HG03135 (cell line): ENCODE measurements around the gene PARD3.

Experiments used
- ATAC-seq: cut with Tn5 transposase; IDR thresholded peaks from one replicate; pipeline ENCODE4 v1.9.1; 2021; ENCODE audit warnings: mild to moderate bottlenecking, moderate library complexity; ENCODE audit not compliant: unreplicated experiment

Gene PARD3

DNA sequence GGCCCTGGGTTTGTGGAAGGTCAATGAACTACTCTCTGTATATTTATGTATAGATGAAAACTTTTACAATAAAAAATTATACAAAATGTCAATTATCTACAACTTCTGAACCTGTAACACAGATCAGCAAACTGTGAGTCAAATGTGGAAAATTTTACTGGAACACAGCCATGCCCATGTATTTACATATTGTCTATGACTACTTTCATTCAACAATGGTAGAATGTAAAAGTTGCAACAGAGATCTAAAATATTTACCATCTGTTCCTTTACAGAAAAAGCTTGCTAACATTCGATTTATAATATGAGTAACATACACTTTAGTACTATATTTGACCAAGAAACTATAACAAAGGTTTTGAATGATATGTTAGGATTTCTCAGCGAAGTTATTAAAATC is 481.6 kb downstream of the PARD3 start:
- ATAC-seq = no peak

DNA sequence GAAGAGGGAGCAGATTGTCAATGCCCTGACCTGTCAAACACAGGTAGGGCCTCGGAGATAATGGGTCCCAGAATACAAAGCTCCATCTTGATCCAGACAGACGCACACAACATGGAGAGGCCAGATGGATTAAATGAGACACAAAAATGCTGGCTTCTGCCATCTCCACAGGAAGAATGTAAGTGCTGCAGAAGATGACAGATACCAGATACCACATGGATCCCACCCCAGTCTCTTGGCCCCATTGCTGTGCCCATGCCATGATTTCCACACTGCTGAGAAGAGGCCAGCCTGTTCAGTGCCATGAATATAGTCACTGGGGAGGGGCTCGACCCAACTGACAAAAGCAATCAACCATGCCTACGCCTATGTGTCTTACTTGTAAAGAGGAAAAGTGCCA is 487.9 kb downstream of the PARD3 start:
- ATAC-seq = no peak

DNA sequence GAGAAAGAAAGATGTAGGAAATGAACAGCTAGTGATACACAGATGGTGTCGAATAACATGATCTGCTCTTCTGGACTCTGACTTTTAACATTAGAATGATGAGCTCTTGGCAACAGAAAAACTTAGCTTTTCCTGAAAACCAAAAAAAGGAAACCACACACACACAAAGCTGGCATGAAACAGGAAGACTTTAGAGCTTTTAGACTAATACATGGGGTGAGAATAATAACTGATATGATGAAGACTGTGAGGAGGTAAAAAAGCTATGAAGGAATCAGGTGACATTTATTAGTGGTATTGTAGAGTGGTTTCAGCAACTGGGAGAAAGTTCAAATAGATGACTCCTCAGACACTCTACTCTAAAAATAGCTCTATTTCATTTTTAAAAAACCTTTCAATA is 491.9 kb downstream of the PARD3 start:
- no peak for ATAC-seq

DNA sequence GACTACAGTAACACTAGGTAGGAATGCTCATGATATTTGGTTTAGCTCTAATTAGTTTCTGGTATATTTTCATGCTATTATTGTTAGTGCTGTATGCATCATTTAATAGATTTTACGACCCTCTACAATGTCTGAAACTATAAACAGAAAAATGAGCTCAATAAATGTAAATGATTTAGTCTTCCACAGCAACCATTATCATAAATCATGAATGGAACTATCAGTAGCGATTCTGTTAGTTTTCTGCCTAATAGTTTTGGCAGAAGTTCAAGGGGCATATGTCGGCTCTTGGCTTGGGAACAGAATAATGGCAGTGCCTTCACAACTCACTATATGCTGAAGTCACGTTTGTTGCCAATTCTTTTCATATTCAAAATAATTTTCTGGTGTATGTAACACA is 494.8 kb downstream of the PARD3 start:
- no peak for ATAC-seq

DNA sequence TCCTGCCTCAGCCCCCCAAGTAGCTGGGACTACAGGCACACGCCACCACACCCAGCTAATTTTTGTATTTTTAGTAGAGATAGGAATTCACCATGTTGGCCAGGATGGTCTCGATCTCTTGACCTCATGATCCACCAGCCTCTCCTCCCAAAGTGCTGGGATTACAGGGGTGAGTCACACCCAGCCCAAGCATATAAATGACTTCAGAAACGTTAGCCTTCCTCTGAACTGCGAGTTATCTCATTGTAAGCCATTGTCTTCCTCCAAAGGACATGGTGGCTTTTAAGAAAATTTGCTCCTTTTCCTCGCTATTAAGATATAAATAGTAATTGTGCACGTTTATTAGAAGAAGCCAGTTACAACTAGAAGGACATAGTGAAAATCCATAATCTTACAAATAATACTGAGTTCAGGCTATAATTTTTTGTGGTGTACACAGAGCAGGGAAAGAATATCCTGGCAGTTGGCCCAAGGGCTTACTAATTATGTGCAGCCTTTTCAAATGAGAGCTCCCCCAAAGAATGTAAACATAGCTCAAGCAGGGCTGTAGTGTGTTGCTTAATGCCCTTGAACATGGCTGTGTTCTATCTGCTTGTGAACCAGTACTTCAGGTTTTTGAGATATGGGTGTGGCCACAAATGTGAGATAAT is 495.8 kb downstream of the PARD3 start:
- ATAC-seq = no peak

DNA sequence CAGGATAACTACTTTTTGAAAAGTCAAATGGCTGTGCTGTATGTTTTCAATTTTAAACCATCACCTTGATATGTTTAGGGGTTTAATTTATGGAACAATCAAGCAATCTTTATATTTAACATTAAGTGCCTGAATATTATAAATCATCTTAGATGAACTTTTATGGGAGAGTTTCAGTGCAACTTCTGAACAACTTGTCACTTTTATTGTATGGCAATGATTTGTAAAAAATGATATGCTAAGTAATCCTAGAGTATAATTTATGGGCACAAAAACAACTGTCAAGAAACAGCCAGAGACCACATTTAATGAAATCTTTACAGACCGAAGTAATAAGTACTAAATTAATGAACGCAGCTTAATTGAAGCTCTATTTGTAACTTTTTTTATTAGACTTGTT is 498.9 kb downstream of the PARD3 start:
- no peak for ATAC-seq

DNA sequence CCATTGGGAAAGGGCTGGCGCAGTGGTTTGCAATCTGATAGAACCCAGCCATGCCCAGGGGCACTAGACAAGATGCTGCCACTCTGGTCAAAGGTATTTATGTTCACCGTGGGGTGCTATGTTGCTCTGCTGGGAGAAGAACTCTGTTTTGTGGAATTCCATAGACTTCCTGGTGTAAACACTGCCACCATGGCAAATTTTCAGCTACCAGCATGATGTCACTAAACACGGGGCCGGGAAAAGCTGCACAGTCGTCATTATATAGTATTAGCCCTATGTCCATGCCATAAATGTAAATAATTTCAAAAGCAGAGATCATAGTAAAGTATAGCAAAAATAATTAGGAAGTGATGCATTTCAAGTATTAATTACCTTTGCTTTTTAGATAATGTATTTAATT is 500.6 kb downstream of the PARD3 start:
- no peak for ATAC-seq

DNA sequence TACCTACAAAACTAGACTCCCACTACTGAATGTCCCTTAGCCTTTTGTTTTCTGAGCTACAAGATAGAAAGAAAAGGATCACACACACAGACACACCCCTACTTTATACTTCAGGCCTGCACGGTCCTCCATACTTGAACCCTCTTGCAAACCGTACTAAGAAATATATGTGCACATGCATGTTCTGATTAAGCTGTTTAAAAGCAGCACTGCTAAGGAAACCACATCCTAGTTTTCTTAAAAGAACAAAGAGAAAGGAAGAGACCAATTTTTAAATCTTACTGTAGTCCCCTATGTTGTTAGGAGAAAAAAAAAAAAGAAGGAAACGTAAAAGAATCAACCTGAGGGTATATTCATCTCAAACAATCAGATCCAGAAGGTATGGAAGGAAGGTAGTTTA is 501.2 kb downstream of the PARD3 start:
- ATAC-seq = no peak

DNA sequence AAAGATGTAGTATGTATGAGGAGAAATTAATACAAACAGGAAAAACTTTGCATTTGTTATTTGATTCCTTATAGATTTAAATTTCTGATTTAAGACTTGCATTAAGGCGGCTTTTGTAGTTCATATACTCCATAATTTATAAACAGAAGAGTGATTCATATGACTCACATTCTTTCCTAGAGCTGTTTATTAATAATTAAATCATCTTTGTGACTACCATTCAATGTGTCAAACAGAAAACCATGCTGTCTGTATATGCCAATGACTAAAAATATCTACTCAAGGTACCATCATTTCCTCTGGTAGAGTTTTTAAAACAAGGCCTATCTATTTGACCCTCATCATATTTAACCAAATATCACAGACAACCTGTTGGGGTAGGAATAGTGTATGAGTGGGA is 501.7 kb downstream of the PARD3 start:
- no peak for ATAC-seq

DNA sequence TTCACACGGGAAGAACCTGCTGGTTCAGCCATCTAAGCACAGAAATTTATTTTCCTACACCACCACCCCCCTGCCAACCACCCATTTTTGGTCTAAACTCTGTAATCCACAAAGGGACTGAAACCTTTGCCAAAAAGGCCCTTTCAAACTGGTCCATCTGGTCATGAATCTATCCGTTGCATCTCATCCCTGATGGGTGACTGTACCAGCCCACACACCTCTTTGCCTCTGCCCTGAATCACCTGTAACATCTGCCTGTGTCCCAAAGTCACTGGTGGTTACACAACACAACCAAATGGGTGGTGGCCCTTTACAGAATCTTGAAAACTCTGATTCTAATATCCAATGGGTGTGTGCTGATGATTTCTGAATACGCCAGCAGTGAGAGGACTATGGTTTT is 503.4 kb downstream of the PARD3 start:
- no peak for ATAC-seq

DNA sequence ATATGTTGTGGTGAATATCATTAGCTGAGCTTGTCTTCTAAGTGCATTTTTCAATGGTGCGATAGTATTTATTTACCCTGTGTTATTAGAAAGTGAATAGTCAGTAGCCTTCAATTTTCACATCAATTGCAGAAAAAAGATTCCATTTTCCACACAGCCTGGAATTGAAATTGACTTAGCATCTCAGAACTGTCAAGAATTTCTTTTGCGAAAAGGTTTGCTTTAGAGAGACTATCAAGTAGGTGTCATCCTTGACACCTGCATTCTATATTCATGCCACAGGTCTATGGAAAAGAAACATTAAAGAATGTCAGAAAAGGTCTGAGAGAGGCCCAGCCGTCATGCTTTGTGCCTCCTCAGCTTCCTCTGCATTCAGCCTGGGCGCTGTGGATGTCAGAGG is 504.9 kb downstream of the PARD3 start:
- no peak for ATAC-seq

DNA sequence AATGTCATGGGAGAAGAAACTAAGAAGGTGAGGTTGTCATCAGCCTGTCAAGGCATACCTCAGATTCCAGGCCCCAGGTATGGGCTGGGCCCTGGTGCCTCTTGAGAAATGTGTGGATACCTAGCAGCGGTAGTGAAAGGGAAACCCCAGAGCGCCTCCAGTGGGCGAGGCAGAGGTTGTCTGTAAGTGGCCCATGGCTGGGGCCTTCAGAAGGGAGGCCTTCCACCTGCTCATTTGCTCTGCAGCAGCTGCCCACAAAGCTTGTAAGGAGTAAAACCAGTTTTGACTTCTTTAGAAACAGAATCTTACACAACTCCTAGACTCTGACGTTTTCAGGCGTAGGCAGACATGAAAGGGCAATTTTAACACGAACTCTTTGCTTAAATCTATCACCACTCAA is 509.9 kb downstream of the PARD3 start:
- ATAC-seq = peak; percentile 60

DNA sequence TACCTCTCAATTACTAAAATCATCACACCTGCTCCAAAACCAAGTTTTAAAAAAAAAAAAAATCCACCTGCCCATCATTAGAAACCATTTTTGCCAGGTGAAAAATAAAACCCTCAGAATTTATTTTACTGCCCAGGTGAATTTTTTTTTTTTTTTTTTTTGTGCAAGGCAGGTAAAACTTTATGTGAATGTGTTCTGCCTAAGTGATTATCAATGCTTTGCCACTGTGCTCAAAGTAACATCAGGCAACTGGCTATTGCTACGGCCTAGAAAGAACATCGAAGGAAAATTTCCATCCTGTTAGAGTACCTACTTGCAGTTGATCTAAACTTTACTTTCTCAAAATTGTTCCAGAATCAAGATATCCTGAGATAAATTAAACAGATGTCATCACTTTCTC is 512.1 kb downstream of the PARD3 start:
- no peak for ATAC-seq

DNA sequence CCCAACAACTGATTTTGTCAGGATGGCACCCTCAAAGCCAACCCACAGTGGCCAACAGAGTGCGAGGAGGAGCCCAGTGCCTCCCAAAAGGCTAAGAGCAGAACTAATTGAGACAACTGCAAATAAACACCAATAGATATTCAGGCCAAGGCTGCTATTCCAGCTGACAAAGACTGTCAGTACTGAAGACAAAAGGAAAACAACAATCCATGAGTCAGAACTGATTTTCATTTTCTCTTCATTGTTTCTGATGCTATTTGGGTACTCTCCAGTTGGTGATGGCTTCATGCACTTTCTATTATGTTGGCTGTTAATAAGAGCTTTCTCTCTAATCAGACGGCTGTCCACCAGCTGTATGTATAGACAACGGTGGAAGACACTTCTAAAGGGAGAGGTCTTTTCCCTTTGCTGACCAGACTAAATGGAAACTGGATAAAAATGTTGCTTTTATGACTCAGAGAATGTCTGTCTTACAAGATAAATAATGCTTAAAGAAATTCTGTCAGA is 515.9 kb downstream of the PARD3 start:
- no peak for ATAC-seq

DNA sequence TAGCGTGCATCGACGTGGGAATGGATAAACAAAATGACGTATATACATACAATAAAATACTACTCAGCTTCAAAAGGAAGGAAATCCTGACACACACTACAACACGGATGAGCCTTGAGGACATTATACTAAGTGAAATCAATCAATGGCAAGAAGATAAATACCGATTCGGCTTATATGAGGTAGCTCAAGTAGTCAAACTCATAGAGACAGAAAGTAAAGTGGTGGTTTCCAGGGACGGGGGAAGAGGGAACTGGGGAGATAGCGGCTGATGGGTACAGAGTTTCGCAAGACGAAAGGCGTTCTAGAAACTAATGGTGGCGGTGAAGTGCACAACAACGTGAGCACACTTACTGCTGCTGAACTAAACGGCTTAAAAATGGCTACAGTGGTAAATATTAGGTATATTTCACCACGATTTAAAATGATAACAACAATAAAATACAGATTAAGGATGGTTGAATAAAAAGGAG is 516.7 kb downstream of the PARD3 start:
- ATAC-seq = no peak

DNA sequence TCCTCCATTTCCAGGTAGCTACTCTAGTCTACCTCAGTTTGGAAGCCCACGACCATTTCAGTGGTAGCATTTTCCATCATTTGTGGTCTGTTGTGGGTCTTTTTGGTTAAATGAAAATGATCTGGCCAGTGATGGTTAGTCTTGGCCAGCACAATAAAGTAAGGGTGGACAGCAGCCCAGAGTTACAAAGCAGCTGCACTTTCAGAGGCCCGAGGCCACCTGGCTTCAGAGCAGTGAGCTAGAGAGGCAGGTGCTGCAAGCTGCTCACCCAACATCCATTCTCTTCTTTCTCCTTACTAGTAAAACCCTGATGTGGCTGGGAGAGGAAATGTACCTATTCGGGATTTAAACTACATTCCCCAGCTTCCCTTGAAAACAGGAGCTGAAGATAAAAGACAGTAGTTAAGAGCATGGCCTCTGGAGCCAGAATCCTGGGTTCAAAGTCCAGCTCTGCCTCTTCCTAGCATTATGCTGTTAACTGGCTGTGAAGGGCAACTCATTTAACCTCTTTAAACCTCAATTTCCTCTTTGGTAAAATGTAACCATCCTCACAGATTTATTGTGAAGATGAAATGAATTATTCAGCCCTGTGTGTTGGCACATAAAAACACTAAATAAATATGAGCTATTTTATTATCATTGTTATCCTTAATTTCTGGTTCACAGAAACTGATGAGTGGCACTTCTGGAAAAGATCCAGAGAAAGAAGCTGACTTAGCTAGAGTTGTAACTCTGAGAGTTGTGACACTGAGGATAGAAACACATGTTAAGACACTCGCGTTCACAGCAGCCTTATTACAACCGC is 517.4 kb downstream of the PARD3 start:
- no peak for ATAC-seq

DNA sequence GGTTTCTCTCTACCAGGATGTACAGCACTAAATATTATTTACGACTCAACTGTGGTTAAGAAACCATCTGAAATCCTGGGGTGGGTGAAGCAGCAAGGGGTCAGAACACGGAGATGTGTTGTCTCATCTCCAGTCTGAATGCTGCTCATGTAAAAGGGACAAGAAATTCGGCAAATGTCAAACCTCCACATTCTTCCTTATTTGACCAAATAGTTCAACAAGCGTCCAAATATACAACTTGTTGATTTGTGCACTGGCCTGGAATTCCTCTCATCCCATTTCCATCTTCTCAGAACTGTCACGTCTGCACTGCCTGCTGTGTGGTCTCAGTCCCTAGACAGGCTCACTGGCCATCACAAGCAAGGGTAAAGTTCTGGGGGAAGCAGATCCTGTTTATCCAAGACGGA is 520.0 kb downstream of the PARD3 start:
- no peak for ATAC-seq

DNA sequence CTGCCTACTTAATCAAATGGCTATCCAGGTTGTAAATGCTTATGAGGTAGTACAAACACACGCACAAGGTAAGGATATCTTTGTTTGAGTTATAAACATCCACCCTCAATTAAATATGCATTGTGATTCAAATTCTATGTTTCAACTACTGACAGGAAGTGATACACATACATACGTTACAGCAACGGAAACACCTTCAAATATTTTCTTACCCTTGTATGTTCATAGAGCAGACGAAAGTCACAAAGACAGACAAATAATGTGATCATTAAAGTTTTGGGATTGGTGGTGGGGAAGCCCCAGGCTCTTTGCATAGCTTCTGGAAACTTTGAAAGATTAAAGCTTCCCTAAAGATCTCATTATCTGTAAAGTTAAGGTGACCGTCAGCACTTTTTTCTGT is 521.0 kb downstream of the PARD3 start:
- no peak for ATAC-seq

DNA sequence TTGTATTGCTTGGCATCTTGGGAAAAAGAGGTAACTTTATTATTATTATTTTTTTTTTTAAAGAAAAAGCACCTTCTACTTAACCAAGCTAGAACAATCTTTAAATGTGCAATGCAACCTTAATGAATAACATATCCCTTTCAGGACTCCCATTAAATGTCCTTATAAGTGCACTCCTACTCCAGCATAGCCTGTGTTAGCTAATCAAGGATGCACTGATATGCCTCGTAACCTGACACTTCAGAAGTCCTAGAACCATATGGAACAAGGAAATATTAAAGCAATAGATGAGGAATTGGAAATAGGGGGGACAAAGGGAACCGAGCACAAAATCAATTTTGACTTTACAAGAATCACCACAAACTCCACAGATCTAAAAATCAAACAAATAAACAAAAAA is 522.4 kb downstream of the PARD3 start:
- no peak for ATAC-seq

DNA sequence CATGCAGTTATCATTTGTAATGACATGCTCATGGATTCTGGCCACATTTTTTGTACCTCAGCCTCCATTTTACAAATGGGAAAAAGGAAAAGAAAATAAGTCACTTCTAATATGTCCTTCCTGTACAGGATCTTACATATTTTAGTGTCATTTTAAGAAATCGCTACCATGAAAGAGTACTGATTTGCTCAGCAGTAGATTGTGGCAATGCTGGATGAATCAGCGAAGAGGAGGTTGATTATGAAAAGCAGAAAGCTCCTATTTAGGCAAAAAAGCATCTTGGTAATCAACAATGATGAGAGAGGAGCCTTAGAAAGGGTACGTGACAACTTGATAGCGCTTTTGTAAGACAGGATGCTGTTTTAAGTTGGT is 522.9 kb downstream of the PARD3 start:
- no peak for ATAC-seq

DNA sequence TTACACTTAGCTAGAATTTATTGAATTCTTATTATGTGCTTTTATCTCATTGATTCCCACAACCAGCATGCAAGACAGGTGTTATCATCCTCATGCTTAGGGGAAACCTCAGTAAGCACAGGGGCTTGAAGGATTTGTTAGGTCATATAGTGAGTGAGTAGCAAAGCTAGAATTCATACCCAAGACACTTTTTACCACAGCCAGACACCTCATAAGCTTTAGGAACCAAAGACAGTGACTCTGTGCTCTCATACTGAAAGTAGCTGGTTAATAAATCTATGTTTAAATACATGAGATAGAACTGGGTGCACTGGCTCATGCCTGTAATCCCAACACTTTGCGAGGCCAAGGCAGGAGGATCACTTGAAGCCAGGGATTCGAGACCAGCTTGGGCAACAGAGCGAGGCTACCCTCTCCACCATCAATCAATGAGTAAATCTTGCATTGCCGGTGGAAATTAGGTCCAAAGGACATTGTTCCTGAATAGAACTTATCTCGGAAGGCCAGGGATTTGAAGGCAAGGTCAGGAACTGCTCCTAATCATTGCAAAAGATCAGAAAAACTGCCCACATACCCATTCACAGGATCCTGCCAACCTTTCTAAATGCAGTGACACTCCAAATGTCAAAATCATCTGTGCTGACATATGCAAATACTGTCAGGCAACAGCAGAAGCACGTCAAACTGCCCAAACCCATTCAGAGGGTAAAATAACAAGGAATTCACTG is 523.5 kb downstream of the PARD3 start:
- peak; percentile 94 for ATAC-seq
